Measurements from ENCODE around the gene SHF.

The SHF gene

DNA sequence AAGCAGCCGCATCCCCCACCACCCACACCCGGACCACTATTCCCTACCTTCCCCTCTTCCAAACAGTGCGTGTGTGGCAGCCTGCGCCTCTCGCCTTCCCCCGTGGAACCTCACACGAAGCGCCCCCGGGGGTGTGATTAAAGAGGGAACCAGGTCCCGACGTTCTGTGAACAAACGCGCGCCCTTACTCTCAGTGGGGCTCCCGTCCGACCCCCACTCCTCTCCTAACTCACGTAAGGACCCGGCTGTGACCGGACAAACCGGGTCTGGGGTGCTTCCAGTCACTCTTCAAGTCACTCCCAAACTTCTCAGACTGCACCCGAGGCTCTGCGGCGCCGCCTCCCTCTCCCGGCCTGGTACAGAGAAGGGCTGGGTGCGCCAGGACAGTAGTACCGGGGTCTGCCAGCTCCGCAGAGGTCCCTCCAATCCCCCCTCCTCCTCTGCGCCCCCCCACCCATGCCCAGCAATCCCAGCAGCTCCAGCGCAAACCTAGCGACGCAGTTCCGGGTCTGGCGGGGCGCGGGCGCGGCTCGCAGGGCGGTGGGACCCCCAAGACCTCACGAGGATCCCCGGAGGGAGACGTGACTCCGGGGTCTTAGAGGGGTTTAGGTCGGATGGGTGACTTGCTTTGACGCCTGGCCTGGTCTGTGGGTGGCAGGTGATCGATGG lies 58.7 kb downstream of the SHF start:
- Histone ChIP-seq H3K9ac (ENCODE audit: insufficient read length) (no peak overlapping the region), H3K27ac (no peak overlapping the region), H3K36me3 (ENCODE audit: insufficient read depth, low read length) (no peaks in the 10 kb centered on the region), H3K9me3 (ENCODE audit: low read depth, low read length) (no peaks in the 10 kb centered on the region), H3K4me3 (no peak overlapping the region)
- no peak for DNase-seq (ENCODE audit: low read depth, low spot score)
- no peak for TF ChIP-seq FOXP2 (optimal IDR thresholded peaks at IDR 0.05; ENCODE audit: control extremely low read depth, extremely low read length, insufficient read depth)
- TF ChIP-seq EZH2 (IDR thresholded peaks at IDR 0.05), result no peak
- TF ChIP-seq POLR2AphosphoS5 (IDR thresholded peaks at IDR 0.05; ENCODE audit: borderline replicate concordance, low read depth, low read length), result no peak

GRCh38 chr15:45126535-45127158 lies 61.1 kb downstream of the SHF start:
- H3K27ac ChIP-seq, result no peak overlapping the region
- H3K9me3 ChIP-seq (ENCODE audit: low read depth, low read length), result no peaks in the 10 kb centered on the region
- TF ChIP-seq EZH2 (IDR thresholded peaks at IDR 0.05) (no peak), FOXP2 (optimal IDR thresholded peaks at IDR 0.05; ENCODE audit: control extremely low read depth, extremely low read length, insufficient read depth) (no peak), POLR2AphosphoS5 (IDR thresholded peaks at IDR 0.05; ENCODE audit: borderline replicate concordance, low read depth, low read length) (no peak)
- DNase-seq (ENCODE audit: low read depth, low spot score), result peak; percentile 18
- no peak overlapping the region for H3K4me3 ChIP-seq
- H3K9ac ChIP-seq (ENCODE audit: insufficient read length), result no peak overlapping the region
- no peaks in the 10 kb centered on the region for H3K36me3 ChIP-seq (ENCODE audit: insufficient read depth, low read length)

DNA sequence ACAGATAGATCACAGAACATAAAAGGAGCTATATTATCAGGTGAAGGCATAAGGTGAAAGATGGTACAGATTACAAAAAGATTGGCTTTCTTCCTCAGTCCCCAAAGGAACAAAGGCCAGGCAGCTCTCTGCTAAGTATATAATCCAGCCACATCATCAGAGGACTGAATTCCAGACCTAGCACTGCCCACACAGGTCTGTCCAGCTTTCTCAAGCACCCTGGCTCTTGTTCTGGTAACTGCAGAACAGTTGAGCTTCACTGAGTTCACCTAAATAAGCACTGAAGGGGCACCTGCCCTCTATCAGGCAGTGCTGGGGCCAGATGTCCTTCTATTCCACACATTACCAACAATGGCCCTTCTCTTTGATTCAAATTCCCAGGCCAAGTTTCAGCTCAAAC lies 64.4 kb downstream of the SHF start:
- no peak overlapping the region for H3K4me3 ChIP-seq
- no peak for TF ChIP-seq EZH2 (IDR thresholded peaks at IDR 0.05)
- no peaks in the 10 kb centered on the region for H3K9me3 ChIP-seq (ENCODE audit: low read depth, low read length)
- H3K36me3 ChIP-seq (ENCODE audit: insufficient read depth, low read length), result no peaks in the 10 kb centered on the region
- H3K27ac ChIP-seq, result no peak overlapping the region
- no peak overlapping the region for H3K9ac ChIP-seq (ENCODE audit: insufficient read length)
- DNase-seq (ENCODE audit: low read depth, low spot score), result no peak

DNA sequence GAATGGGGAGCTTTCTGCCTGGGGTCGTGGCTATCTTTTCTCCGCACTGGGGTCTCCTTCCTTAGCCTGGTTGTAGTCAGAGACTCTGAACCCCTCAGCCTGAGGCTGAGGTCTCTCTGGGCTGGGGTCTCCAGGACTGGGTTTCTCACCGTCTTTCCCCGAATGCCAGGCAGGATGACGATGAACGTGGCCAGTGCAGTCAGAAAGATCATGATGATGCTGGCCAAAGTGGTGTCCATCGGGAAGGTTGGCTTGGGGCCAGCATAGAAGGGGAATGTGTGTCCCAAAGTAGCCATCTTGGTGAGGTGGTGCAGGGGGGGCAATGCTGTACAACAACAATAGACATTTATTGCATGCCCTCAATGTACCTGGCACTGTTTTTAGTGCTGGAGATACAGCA lies 65.0 kb downstream of the SHF start:
- no peaks in the 10 kb centered on the region for H3K9me3 ChIP-seq (ENCODE audit: low read depth, low read length)
- H3K4me3 ChIP-seq, result no peak overlapping the region
- H3K27ac ChIP-seq, result no peak overlapping the region
- H3K9ac ChIP-seq (ENCODE audit: insufficient read length), result no peak overlapping the region
- no peaks in the 10 kb centered on the region for H3K36me3 ChIP-seq (ENCODE audit: insufficient read depth, low read length)
- no peak for TF ChIP-seq POLR2AphosphoS5 (IDR thresholded peaks at IDR 0.05; ENCODE audit: borderline replicate concordance, low read depth, low read length)
- DNase-seq (ENCODE audit: low read depth, low spot score), result no peak

- no peak overlapping the region for H3K27ac ChIP-seq
- no peak for DNase-seq (ENCODE audit: low read depth, low spot score)
Observed at GRCh38 chr15:45121706-45122417, 65.9 kb downstream of the SHF start.

DNA sequence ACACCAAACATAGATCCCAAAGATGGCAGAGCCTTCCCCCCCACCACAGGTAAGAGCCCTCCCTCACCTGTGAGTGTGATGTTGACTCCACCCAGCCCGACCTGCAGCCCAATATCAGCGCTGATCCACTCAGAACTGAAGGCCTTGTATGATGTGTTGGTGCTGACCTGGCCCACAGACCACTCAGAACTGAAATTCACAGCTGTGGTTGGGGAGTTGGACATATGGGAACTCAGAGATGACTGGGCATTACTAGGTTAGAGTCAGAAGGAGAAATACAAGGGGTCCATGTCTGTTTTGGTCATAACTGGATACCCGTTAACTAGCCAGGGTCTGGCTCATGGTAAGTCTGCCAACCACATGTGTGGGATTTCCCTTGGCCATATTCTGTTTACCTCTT lies 66.7 kb downstream of the SHF start:
- Histone ChIP-seq H3K36me3 (ENCODE audit: insufficient read depth, low read length) (no peaks in the 10 kb centered on the region), H3K27ac (no peak overlapping the region)
- TF ChIP-seq EZH2 (IDR thresholded peaks at IDR 0.05) (no peak), FOXP2 (optimal IDR thresholded peaks at IDR 0.05; ENCODE audit: control extremely low read depth, extremely low read length, insufficient read depth) (no peak), POLR2AphosphoS5 (IDR thresholded peaks at IDR 0.05; ENCODE audit: borderline replicate concordance, low read depth, low read length) (no peak)

More at GRCh38 chr15:45121706-45122417, 65.9 kb downstream of the SHF start:
- no peaks in the 10 kb centered on the region for H3K36me3 ChIP-seq (ENCODE audit: insufficient read depth, low read length)
- H3K4me3 ChIP-seq, result no peak overlapping the region
- TF ChIP-seq POLR2AphosphoS5 (IDR thresholded peaks at IDR 0.05; ENCODE audit: borderline replicate concordance, low read depth, low read length) (no peak), FOXP2 (optimal IDR thresholded peaks at IDR 0.05; ENCODE audit: control extremely low read depth, extremely low read length, insufficient read depth) (no peak), EZH2 (IDR thresholded peaks at IDR 0.05) (no peak)
- no peak overlapping the region for H3K9ac ChIP-seq (ENCODE audit: insufficient read length)
- no peaks in the 10 kb centered on the region for H3K9me3 ChIP-seq (ENCODE audit: low read depth, low read length)

DNA sequence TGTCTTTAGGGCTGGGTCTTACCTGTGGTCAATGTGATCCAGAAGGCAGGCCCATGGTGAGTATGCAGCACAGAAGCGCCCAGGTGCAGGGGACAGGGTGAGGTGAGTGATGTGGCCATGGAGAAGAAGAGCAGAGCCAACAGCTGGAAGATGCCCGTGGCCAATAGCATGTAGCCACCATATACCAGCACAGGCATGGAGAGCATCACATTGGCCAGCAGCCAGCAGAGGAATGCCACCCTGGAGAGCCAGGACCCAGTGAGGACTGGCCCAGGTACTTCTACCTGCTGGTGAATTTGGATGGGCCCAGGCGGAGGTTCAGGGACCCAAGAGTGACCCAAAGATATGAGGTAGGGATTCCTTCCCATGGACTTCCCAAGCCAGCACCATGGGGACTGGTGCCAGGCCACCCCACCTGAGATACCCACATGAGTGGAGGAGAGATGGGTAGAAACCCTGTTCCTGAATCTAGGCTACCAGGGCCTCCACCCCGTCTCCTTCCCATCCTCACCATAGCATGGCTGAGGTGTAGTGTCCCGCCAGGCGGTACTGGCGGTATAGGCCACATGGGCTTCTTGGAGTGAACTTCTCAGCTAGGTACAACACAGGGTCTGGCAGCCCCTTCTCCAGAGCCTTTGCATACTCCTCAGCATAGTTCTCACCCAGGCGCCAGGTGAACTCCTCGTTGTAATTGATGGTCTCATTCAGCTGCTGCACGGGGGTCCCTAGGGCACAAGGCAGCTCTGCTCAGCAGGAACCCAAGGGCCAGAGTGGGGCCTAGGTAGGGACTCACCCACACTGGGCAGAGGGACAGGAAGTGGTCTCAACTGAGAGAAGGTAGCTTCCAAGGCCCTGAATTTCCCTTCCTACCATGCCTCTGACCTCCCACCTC lies 67.4 kb downstream of the SHF start:
- Histone ChIP-seq H3K4me3 (no peak overlapping the region), H3K9me3 (ENCODE audit: low read depth, low read length) (no peaks in the 10 kb centered on the region), H3K9ac (ENCODE audit: insufficient read length) (no peak overlapping the region), H3K36me3 (ENCODE audit: insufficient read depth, low read length) (no peaks in the 10 kb centered on the region), H3K27ac (no peak overlapping the region)
- TF ChIP-seq POLR2AphosphoS5 (IDR thresholded peaks at IDR 0.05; ENCODE audit: borderline replicate concordance, low read depth, low read length) (no peak), EZH2 (IDR thresholded peaks at IDR 0.05) (no peak)
- no peak for DNase-seq (ENCODE audit: low read depth, low spot score)

More for the DNA sequence above, 66.7 kb downstream of the SHF start:
- Histone ChIP-seq H3K9ac (ENCODE audit: insufficient read length) (no peak overlapping the region), H3K9me3 (ENCODE audit: low read depth, low read length) (no peaks in the 10 kb centered on the region), H3K4me3 (no peak overlapping the region)
- no peak for DNase-seq (ENCODE audit: low read depth, low spot score)

- Histone ChIP-seq H3K9ac (ENCODE audit: insufficient read length) (no peak overlapping the region), H3K27ac (no peak overlapping the region), H3K4me3 (no peak overlapping the region), H3K36me3 (ENCODE audit: insufficient read depth, low read length) (no peaks in the 10 kb centered on the region), H3K9me3 (ENCODE audit: low read depth, low read length) (no peaks in the 10 kb centered on the region)
- TF ChIP-seq POLR2AphosphoS5 (IDR thresholded peaks at IDR 0.05; ENCODE audit: borderline replicate concordance, low read depth, low read length) (no peak), FOXP2 (optimal IDR thresholded peaks at IDR 0.05; ENCODE audit: control extremely low read depth, extremely low read length, insufficient read depth) (no peak), EZH2 (IDR thresholded peaks at IDR 0.05) (no peak)
- no peak for DNase-seq (ENCODE audit: low read depth, low spot score)
Observed at GRCh38 chr15:45118996-45119395, 68.8 kb downstream of the SHF start.
